ENCODE measurements around the gene THEM5.

The THEM5 gene

DNA sequence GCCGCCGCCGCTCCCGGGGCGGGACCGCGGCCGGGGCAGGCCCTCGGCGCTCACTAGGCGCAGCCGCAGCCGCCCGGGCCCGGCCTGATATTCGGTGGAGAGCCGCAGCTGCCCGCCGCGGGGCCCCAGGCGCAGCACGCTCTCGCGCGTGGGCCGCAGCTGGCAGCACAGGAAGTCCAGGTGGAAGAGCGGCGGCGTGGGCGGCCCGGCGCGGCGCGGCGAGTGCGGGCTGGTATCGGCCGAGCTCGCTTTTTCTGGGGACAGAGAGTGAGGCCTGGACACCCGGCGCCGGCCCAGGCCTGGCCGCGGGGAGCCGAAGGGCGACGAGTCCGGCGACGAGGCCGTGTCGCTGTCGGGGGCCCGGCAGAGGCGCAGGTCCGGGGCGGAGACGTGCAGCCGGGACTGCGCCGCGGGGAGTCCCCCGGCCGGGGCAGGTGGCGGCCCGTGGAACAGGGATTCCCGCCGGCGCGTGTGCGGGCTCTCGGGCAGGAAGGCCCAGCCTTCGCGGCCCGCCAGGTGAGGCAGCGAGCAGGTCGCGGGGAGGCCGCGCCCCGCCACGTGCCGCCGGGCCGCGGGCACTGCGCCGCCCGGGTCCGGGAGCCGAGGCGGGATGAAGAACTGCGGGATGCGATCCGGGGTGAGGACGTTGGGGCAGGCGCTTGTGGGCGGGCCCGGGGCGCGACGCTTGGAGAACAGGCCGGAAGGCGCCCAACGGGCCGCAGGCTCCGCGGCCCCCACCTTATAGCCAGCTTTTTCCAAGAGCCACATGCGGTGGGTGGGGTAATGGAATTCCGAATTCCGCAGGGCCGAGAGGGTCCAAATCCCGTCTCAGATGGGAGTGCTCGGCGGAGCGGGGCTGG lies 15.1 kb downstream of the THEM5 start:
- DNase-seq = no peak

DNA sequence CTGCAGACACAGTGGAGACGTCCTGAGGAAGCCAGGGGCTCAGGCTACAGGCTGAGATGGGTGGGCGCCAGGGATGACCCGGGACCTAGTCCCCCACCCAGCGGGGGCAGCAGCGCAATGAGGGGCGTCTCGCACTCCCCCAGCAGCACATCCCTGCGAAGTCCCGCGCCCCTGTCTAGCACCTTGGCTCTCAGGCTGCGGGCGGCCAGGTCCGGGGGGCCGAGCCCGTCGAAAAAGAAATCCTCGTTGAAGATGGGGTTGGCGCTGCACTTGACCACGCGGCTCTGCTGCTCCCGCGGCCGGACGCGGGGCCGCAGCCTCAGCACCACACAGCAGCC lies 15.7 kb downstream of the THEM5 start:
- no peak for DNase-seq

DNA sequence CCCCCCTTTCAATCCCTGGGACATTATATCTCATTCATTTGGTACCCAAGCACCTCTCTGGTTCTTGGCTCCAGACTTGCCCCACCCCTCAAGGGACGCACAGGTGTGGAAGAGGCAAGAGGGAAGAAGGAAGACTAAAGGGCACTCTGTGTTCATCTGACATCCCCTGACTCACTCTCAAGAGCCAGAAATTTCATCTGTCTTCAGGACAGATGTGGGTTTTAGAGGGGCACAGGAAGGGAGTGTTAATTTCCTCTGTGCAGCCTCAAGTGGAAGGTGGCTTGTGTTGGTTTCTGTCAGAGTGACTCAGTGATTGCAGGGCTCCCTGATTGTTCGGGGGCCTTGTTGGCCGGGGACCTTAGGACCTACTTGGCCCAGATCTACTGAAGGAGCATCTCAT lies 16.3 kb downstream of the THEM5 start:
- DNase-seq = no peak

DNA sequence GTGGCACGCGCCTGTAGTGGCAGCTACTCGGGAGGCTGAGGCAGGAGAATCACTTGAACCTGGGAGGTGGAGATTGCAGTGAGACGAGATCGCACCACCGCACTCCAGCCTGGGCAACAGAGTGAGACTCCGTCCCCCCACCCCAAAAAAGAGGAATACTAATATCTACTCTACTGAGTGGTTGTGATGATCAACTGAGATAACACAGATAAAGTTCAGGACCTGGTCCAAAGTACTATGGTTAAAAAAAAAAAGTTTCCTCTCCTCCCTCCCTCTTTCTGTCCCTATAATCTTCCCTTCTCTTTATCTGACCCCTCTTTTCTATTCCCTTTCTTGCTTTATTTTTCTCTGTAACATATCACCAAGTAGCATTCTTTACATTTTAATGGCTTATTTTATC lies 17.9 kb downstream of the THEM5 start:
- DNase-seq = no peak

DNA sequence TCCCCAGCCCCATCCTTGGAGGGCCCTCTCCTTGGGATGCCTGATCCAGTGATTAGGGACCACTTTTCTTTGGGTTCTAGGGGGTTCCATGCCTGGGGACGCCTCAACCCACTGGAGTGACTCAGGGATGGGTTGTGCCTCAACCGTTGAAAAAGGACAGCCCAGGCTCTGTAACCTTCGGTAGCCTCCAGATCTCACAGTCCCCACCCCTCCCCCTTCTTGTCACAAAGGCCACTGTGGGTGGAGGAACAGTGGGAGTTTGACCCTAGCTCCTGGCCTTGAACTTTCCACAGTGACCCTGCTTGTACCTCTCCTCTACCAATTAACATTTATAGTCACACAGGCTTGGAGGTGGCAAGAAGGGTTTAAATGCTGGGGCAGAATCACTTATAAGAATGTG lies 19.3 kb downstream of the THEM5 start:
- no peak for DNase-seq

DNA sequence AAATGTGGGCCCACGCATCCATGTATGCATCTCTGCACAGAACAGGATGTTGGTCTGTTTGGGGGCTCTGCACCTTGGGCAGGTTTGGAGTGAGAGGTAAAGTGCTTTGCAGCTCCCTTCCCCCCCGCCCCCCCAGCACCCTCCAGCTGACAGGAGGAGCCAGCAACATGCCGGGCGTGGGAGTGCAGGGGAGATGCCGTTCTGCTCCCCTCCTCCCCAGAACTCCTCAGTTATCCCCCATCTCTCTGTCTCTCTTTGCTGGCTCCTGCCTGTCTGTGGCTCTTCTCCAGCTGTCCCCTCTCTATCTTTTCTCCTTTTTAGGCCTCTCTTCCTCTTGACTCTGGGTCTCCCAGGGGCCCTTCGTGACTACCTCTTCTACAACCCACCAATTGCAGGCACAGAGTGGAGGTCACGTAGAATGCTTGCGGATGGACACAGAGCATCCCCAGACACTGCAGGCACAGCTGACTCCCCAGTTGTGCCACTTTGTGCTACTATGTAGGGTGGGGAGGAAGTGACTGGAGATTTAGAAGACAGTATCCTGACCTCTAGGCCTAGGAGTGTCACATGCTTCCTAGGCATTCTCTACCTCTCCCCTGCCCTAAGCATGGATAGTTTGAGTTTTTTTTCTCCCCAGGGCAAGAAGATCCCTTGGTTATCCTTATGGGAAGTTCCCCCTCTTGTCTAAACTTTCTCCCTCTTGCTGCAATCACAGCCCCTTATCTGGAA lies 20.2 kb downstream of the THEM5 start:
- no peak for DNase-seq

DNA sequence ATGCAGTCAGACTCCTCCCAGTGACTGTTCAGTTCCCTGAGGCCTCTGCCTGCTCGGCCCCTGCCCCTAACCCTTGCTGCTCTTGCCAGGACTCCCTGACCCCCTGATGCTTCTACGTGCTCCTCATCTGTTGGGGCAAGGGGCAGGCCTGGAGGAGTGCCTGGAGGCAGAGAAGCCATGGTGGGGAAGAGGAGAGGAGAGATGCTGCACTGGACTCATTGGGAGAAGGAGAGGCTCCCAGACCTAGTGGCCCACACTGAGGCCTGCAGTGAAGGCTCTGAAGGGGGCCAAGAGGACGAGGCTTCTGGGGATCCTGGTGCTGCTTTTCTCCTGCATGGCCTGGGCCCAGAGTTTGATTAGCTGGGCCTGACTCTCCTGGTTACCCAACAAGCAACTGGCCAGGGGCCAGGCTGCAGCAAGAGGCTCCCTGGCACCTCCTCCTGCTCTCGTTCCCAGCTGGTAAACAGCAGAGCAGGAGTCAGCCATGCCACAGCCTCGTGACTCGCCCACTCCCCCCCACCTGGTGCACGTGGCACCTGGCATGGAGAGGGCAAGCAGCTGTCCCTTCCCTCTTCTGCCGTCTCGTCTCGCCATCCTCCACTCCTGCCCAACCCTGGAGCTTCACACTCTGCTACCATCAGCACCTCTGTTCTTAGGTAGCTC lies 21.1 kb downstream of the THEM5 start:
- DNase-seq = no peak

DNA sequence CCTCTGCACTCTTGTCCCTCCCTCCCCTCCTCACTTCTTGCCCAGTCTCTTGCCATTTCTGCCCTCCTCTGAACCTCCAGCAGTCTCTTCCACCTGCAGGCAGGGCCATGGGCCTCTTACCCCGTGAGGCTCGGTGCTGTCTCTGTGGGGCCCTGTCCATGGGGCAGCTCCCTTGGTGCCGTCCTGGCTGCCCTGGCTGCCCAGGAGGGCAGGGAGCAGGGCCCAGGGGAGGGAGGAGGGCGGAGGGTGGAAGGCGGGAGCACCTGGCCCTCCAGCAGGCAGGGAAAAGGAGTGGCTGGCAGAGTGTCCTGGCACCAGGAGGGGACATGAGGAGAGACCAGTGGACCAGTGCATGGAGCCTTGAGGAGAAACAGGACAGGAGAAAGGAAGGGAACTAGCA lies 21.9 kb downstream of the THEM5 start, which contains the start of gene RORC:
TSS of gene RORC (minus strand) at position 198 of the 400 bp plus-strand sequence. CDS start at position 160, 38 bp downstream.
- DNase-seq = no peak

DNA sequence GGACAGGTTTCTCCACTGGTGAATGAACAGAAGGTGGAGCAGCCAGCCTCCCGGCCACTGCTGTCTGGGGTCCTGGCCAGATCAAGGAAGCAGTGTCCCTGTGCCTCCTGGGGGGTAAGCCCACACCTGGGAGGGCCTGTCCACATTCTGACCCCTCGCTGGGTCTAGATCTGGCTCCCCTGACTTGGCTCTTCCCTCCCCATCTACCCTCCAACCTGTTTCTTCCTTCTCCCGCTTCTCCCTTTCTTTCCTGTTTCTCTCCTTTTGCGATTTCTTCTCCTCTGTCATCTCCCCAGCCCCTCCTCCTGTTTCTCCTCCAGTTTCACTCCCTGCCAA lies 22.3 kb downstream of the THEM5 start:
- no peak for DNase-seq

DNA sequence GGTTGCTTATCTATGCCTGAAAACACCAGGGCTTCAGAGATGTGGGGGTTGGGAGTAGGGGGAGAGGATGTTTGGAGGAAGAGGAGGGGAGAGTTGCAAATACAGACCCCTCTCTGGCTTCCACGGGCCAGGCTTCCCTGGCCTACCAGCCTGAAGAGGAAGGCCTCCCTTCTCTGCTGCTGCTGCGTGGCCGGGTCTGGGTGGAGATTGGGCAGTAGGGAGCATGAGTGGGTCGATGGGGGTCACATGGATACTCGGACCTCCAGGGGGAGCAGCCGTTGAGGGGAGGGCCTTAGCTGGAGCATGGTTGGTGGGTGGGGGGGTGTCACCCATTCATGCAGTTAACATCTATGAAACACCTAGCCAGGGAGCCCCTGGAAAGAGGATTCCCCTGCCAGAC lies 23.5 kb downstream of the THEM5 start:
- no peak for DNase-seq

DNA sequence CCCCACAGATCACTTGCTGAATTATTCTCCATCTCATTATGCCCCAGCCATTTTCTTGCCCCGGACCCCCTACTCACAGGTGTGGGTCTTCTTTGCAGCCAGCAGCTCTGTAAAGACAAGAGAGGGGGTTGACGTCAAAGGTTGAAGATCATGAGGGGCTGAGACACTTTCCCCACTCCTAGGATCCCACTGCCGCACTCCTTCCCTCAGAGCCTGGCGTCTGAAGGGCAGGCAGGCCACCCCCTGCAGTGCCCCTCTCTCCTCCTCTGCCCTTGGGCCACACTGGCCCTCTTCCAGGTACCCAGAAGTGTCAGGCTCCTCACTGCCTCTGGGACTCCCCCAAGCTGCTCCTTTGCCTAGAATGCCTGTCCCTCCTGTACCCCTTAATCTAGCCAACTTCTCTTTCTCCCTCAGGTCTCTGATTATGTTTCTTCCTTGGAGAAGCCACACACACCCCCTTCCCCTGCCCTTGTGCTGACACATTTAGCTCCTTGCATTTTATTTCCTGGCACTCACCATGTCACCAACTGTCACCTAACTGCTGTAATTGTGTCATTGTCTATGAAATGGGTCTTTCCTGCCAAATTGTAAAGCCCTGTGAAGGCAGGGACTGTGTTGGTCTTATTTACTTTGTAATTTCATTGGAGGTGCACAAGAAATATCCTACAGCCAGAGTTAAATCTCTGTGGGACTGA lies 24.0 kb downstream of the THEM5 start:
- no peak for DNase-seq

DNA sequence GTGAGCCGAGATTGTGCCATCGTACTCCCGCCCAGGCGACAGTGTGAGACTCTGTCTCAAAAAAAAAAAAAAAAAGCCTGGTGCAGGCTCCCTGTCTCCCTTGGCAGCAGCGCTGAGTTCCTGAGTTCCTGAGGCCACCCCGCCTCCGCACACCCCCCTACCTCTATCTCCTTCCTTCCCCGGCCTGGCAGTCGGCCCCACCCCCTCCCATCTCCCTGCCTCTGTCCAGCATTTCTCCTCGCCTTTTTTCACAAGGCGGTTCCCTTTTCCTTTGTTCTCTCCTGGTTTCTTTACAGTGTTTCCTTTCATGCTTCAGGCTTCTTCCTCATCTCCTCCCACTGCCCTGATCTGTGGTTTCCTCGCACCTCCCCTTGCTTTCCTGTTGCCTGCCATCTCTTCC lies 24.6 kb downstream of the THEM5 start:
- DNase-seq = no peak

DNA sequence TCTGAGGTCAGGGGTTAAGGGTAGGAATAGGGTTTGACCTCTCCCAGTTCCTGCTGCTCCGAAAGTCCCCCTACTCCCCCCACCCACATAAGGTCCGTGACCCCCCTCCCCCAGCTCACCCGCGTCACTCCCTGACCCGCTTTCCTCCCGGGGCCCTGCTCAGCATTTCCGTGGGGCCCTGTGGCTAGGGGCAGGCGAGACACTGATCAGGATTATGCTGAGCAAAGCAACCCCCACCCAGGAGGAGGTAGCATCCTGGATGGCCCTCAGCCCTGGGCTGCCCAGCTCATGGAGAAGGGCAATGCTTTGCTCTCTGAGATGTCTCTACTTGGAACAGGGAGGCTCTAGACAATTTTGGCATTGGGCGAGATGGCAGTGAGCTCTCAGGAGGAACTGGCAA lies 25.7 kb downstream of the THEM5 start:
- no peak for DNase-seq

DNA sequence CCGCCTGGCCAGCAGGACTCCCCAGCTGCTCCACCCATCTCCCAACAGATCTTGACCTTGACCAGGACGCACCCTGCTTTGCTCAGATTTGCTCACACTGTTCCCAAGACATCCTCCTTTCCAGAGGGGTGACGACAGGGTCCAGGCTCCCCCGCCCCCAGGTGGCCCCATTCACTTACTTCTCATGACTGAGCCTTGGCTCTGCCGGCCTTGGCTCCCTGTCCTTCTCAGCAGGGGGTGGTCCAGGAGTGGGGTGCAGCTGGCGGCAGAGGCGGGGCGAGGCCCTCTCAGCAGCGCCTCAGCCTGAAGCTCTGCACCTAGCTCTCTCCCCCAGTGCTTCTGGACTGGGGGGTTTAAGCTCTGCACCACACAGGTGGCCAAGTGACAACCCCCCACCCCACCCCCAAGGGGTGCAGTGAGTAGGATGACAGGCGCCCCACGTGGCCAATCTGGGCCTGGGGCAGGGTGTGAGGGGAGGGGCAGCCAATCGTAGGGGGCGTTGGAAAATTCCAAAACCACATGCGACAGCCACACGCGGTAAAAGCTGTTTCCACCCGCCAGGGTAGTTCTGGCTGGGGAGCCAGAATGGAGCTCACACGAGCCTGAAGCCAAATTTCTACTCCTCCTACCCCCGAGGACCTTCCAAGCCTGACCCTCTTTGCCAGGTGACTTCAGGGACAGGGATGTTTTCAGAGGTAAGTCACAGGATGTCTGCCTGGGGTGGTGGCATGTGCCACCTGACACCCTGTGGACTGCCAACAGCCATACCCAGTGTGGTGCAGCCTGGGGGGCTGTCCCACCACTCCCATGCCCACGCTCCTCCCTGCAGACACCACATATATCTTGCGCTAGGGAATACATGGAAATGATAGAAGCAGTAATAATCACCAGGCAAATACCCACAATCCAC lies 27.5 kb downstream of the THEM5 start:
- DNase-seq = no peak

DNA sequence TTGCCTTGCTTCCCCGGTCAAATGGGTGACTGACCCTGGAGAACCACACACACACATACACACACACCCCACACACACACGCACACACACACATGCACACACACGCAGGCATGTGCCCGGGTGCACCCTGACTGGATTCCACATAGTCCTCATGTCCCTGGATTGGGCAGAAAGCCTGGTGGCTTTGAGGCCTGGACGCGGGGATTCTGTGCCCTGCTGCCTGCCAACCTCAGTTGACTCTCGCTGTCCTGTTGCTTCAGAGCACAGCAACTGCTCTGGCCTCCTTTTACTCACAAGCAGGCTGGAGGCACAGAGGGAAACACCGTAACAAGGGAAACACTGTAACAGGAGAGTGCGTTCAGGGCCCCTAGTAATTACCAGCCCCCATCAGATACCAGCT lies 28.3 kb downstream of the THEM5 start:
- no peak for DNase-seq

DNA sequence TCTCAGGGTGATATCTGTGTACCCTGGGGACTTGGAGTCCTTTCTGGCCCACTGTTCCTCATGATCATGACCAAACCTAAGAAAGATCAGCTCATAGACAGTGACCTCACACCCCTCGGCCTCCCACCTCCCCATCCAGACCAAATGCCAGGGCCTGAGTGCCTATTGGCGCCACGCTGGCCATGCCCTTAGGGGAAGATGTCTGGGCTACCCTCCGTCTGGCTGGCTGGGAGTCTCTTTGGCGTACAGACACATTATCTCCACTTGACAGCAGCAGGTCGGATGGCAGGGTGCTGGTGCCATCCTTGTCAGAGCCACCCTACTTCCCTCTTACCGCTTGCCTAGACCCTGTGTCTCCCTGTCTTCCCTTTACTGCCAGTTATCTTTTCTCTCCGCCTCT lies 30.3 kb downstream of the THEM5 start:
- DNase-seq = no peak

DNA sequence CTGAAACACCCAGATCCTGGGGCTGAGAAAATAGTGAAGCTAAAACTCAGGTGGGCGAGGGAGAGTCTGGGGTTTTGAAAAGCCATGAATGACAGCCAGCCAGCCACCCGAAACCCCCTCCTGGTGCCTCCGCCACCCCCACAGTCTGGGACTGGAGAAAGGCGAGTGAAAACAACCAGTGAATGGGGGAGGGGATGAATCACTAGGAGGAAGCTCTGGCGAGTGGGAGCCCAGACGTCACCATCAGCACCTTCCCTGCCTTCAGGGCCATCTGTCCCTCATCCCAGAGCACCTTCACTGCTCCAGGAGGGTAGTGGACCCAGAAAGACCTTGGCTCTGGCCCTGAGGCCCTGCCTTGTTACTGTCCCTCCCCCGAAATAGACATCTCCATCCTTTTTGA lies 31.1 kb downstream of the THEM5 start:
- no peak for DNase-seq

DNA sequence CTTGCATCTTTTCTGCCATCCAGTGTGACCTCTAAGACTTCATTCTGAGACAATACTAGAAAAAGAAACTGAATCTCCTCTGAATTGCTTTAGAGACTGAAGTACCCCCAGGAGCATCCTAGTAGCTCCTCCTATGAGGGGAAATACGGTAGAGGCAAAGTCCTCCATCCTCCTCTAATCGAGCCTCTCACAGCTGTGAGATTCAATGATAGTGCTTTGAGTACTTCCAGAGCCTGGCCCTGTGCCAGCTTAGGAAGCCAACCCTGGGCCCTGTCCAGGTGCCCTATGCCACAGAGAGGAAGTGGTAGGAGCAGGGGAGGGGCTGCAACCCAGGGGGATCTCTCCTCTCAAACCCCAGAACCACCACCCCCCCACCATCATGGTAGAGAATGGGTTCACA lies 32.6 kb downstream of the THEM5 start:
- DNase-seq = no peak

DNA sequence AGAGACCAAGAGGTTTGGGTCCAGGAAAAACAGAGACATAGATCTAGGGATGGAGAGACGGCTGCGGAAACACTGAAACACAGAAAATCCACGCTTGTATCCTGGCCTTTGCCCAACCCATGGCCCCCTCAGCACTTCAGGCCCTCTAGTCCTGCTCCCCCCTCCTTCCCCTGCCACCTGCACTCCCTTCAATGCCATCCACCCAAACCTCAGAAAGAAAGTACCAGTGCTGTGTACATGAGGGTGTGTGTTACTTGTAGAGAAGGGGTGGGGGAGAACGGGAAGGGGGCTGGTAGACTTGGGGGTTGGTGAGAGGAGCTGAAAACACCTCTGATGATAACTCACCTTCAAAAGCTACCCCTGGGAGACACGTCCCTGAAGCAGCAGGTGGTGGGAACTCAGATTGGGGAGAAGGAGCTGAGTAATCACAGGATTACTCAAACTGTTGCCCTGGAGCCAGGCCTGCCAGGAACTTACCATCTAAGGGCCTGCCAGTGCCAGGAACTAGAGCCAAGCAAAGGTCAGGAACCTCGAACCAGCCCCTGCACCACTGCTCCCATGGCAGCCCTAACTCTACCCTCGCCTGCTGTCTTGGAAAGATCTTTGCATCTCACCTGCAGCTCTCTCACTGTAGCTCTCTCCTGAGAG lies 33.4 kb downstream of the THEM5 start:
- no peak for DNase-seq

DNA sequence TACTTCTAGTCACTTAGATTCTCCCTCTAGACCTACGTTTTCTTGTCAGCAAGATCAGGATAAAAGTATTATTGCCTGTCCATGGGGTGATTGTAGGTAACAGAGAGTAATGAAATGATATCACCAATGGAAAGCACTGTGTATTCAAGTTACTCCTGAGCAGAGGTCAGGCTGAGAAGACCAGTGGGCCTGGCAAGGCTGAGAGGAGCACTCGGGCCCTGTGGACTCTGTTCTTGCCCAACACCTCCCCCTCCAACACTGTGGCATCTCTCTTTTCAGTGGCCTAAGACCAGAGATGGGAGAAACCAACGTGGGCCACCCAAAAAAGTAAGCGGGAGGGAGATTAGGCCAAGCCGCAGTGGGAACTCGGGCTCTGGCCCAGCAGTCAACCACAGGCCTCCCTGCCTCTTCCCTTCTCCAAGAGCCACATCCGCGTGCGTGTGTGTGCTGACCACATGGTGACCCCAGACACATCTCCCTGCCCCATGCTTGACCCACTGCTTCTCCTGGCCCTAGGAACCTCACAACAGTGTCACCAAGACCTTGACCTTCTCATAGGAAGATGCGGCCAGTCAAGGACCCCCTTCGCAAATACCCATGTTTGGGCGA lies 34.2 kb downstream of the THEM5 start:
- DNase-seq = no peak

DNA sequence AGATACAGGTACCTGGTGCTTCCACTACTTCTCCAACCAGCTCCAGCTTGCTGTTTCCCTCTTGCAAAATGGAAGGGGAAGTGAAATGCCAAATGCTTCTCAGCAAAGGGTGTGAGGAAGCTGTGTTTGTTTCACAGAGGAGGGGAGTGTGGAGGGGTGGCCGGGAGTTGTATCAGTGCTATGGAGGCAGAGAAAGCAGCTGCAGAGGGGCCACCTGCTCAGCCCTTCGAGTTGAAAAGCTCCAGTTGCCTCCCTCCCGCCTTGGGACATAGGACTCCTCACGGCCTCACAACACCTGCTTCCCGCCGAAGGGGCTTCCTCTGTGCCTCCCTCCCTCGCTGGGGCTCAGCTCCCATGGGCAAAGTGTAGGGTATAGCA lies 36.2 kb downstream of the THEM5 start:
- DNase-seq = no peak

All from KG1 (cell line).